Neural progenitor cell (in vitro differentiated cells): Measurements from ENCODE around the gene UBE2G2.

ENCODE experiments used
- EZH2 ChIP-seq: fragments of 200-600 bp; sonication (generic); IDR thresholded peaks from 2 replicates; pipeline ENCODE4 v1.6.1; 2017; ENCODE audit warnings: antibody characterized with exemption, mild to moderate bottlenecking, moderate library complexity
- TF ChIP-seq, protein P1 (sequence below): fragments of 200-600 bp; sonication (generic); IDR thresholded peaks from 2 replicates; pipeline ENCODE4 v1.5.1; 2017; ENCODE audit warnings: antibody characterized with exemption, mild to moderate bottlenecking

DNA sequence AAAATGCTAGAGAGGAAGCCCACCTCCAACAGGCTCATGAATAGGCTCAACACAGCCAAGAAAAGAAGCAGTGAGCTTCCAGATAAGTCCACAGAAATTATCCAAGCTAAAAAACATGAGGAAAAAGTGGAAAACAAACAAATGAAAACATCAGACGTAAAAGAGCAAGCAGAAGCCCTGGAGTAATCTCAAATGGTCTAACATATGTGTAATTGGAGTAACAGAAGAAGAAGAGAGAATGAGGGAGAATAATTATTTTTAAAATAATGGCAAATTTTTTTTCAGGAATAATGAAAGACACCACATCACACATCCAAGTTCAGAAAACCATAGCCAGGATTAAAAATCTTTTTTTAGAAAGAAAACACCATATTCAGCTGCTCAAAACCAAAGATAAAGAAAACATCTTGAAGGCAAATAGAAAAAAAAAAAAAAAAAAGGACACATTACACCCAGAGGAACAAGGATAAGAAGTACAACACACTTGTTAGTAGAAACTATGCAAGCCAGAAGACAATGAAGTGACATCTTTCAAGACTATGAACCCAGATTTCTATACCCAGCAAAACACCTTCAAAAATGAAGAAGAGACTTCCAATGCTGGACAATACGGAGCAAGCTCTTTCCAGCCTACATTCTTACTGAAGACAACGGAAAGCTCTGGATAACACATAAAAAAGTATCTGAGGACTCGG lies 26.9 kb upstream of the UBE2G2 start:
- TF ChIP-seq, protein P1, sequence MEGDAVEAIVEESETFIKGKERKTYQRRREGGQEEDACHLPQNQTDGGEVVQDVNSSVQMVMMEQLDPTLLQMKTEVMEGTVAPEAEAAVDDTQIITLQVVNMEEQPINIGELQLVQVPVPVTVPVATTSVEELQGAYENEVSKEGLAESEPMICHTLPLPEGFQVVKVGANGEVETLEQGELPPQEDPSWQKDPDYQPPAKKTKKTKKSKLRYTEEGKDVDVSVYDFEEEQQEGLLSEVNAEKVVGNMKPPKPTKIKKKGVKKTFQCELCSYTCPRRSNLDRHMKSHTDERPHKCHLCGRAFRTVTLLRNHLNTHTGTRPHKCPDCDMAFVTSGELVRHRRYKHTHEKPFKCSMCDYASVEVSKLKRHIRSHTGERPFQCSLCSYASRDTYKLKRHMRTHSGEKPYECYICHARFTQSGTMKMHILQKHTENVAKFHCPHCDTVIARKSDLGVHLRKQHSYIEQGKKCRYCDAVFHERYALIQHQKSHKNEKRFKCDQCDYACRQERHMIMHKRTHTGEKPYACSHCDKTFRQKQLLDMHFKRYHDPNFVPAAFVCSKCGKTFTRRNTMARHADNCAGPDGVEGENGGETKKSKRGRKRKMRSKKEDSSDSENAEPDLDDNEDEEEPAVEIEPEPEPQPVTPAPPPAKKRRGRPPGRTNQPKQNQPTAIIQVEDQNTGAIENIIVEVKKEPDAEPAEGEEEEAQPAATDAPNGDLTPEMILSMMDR: no peak
- TF ChIP-seq EZH2: no peak
